Smooth muscle cell (in vitro differentiated cells): Measurements from ENCODE around the gene TOX3. TPM values are rescaled to one million over a fixed set of nuclear protein-coding genes. Genes with fewer than 3 reads are reported as not detected.

ENCODE experiments used
- DNase-seq: peaks from one replicate; lab custom pipeline; 2025; ENCODE audit not compliant: unreplicated experiment; lab: John Stamatoyannopoulos, UW
- H2AFZ ChIP-seq: fragments of 200-600 bp; sonication (generic); 2 replicates; pipeline ENCODE4 v1.6.0; 2016; ENCODE audit warnings: antibody characterized with exemption, low read depth, mild to moderate bottlenecking
- H3F3A ChIP-seq: fragments of 200-600 bp; sonication (generic); 2 replicates; pipeline ENCODE4 v1.6.0; 2017; ENCODE audit warnings: antibody characterized with exemption, low read depth
- H3K27ac ChIP-seq: fragments of 200-600 bp; sonication (generic); 2 replicates; pipeline ENCODE4 v1.5.1; 2016; ENCODE audit warnings: low read depth, mild to moderate bottlenecking
- H3K27me3 ChIP-seq: fragments of 200-600 bp; sonication (generic); 2 replicates; pipeline ENCODE4 v1.6.1; 2016; ENCODE audit warnings: low read depth, mild to moderate bottlenecking
- H3K36me3 ChIP-seq: fragments of 200-600 bp; sonication (generic); 2 replicates; pipeline ENCODE4 v1.5.1; 2016; ENCODE audit warnings: low read depth
- H3K4me1 ChIP-seq: fragments of 200-600 bp; sonication (generic); 2 replicates; pipeline ENCODE4 v1.5.1; 2016; ENCODE audit warnings: low read depth
- H3K4me2 ChIP-seq: fragments of 200-600 bp; sonication (generic); 2 replicates; pipeline ENCODE4 v1.6.0; 2016; ENCODE audit warnings: mild to moderate bottlenecking
- H3K4me3 ChIP-seq: fragments of 200-600 bp; sonication (generic); 2 replicates; pipeline ENCODE4 v1.5.1; 2016; ENCODE audit warnings: mild to moderate bottlenecking
- H3K79me2 ChIP-seq: fragments of 200-600 bp; sonication (generic); 2 replicates; pipeline ENCODE4 v1.6.0; 2016; ENCODE audit warnings: low read depth, mild to moderate bottlenecking
- H3K9ac ChIP-seq: fragments of 200-600 bp; sonication (generic); 2 replicates; pipeline ENCODE4 v1.6.0; 2016; ENCODE audit warnings: low read depth
- H3K9me3 ChIP-seq: fragments of 200-600 bp; sonication (generic); replicated peaks from 2 replicates; pipeline ENCODE4 v1.5.1; 2016; ENCODE audit warnings: low read depth
- H4K20me1 ChIP-seq: fragments of 200-600 bp; sonication (generic); 2 replicates; pipeline ENCODE4 v1.6.0; 2016; ENCODE audit warnings: low read depth
- CTCF ChIP-seq: fragments of 200-600 bp; sonication (generic); IDR thresholded peaks from 2 replicates; pipeline ENCODE4 v1.5.1; 2017; ENCODE audit warnings: borderline replicate concordance, mild to moderate bottlenecking, antibody characterized with exemption; ENCODE audit not compliant: insufficient read depth, poor library complexity, severe bottlenecking
- WGBS: methylation state at CpG from one replicate; pipeline ENCODE4 v1.1.7; 2016; ENCODE audit warnings: low lambda C conversion rate; 5-methylcytosine and 5-hydroxymethylcytosine counted together
- polyA plus RNA-seq: library from polyadenylated mRNA; unstranded; fragments of >200 nt; fragmentation: Nextera tagmentation; extraction: Ambion mirVana; gene quantifications from 2 replicates; pipeline ENCODE4 v1.2.1, GENCODE V29; 2016
- total RNA-seq: library from RNA; depleted of rRNA; stranded (reverse); fragments of >200 nt; gene quantifications from 2 replicates; pipeline ENCODE4 v1.2.3, GENCODE V29; 2014

TOX3 gene
- total and polyA plus RNA-seq, 2 experiments from 2014 or later, result 0.18 to 0.49 TPM

- TF ChIP-seq CTCF, result no peak
- Histone ChIP-seq H3F3A (no peaks in the 10 kb centered on the region), H3K4me3 (no peak overlapping the region), H3K36me3 (no peaks in the 10 kb centered on the region), H3K4me1 (peaks cover 12% of the 10 kb centered on the region), H3K4me2 (no peak overlapping the region), H3K9me3 (no peaks in the 10 kb centered on the region), H3K27ac (no peak overlapping the region), H3K9ac (no peak overlapping the region), H3K27me3 (peaks cover 3% of the 10 kb centered on the region), H3K79me2 (no peaks in the 10 kb centered on the region), H2AFZ (no peak overlapping the region), H4K20me1 (no peaks in the 10 kb centered on the region)
- 92% methylated on average over 9 of the region's 9 CpGs for WGBS
- no peak for DNase-seq
Observed at GRCh38 chr16:52577130-52577706, 30.3 kb upstream of the TOX3 start.

- H3K4me2 ChIP-seq, result no peak overlapping the region
Observed at GRCh38 chr16:52573365-52574299, 26.7 kb upstream of the TOX3 start.

GRCh38 chr16:52572656-52573055, 25.7 kb upstream of the TOX3 start:
- Histone ChIP-seq H3K27ac (no peak overlapping the region), H3K36me3 (no peaks in the 10 kb centered on the region), H3K27me3 (peaks cover 7% of the 10 kb centered on the region), H3K4me2 (no peak overlapping the region), H3K9ac (no peak overlapping the region), H3K79me2 (no peaks in the 10 kb centered on the region), H2AFZ (no peak overlapping the region), H3F3A (no peaks in the 10 kb centered on the region), H4K20me1 (no peaks in the 10 kb centered on the region), H3K4me1 (peaks cover 3% of the 10 kb centered on the region), H3K4me3 (no peak overlapping the region), H3K9me3 (no peaks in the 10 kb centered on the region)
- TF ChIP-seq CTCF, result no peak
- 100% methylated on average over 1 of the region's 1 CpG for WGBS
- DNase-seq, result no peak

More at GRCh38 chr16:52573365-52574299, 26.7 kb upstream of the TOX3 start:
- H3K4me1 ChIP-seq, result peaks cover 11% of the 10 kb centered on the region
- 92% methylated on average over 7 of the region's 7 CpGs for WGBS
- DNase-seq, result no peak
- H2AFZ ChIP-seq, result no peak overlapping the region
- no peaks in the 10 kb centered on the region for H3K9me3 ChIP-seq
- H3K27ac ChIP-seq, result no peak overlapping the region
- peaks cover 3% of the 10 kb centered on the region for H3K27me3 ChIP-seq
- no peak for TF ChIP-seq CTCF
- H3K36me3 ChIP-seq, result no peaks in the 10 kb centered on the region
- H3K4me3 ChIP-seq, result no peak overlapping the region
- no peaks in the 10 kb centered on the region for H3K79me2 ChIP-seq
- no peaks in the 10 kb centered on the region for H4K20me1 ChIP-seq
- no peak overlapping the region for H3K9ac ChIP-seq
- H3F3A ChIP-seq, result no peaks in the 10 kb centered on the region
